GM12864 (cell line): Measurements from ENCODE around the gene REC114.
"Not testable (repeated sequence)": the region's sequence is repeated elsewhere in the genome, so short reads cannot be mapped to it uniquely, and the experiment has no call there.

Experiments
- DNase-seq: peaks from one replicate; pipeline ENCODE4 v3.0.0-alpha.2; 2011; ENCODE audit warnings: low read depth
- H3K4me3 ChIP-seq: 2 replicates; pipeline ENCODE4 v1.5.1; 2011; ENCODE audit warnings: mild to moderate bottlenecking, low read depth, low read length, control low read depth
- TF ChIP-seq, protein P1 (sequence below): IDR thresholded peaks from 2 replicates; pipeline ENCODE4 v1.5.1; 2011; ENCODE audit warnings: low read depth, mild to moderate bottlenecking, moderate library complexity, low read length, control low read depth, inconsistent platforms; ENCODE audit errors: missing control alignments

Gene REC114

DNA sequence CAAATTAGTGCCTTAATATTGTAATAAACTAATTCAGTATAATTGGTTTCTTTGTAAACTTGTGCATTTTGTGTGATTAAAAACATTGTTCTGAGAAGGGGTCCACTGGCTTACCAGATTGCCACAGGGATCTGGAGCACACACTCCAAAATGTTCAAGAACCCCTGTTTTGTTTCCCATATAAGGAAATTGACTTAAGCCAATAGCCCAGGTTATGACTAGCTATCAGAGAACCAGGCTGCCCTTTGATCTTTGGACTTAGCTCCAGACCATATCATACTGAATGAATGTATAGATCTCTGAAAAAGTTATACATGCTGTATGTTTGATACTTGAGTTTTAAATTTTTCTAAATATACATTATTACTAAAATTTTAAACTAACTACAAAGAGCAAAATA lies 98.5 kb downstream of the REC114 start:
- TF ChIP-seq, protein P1, sequence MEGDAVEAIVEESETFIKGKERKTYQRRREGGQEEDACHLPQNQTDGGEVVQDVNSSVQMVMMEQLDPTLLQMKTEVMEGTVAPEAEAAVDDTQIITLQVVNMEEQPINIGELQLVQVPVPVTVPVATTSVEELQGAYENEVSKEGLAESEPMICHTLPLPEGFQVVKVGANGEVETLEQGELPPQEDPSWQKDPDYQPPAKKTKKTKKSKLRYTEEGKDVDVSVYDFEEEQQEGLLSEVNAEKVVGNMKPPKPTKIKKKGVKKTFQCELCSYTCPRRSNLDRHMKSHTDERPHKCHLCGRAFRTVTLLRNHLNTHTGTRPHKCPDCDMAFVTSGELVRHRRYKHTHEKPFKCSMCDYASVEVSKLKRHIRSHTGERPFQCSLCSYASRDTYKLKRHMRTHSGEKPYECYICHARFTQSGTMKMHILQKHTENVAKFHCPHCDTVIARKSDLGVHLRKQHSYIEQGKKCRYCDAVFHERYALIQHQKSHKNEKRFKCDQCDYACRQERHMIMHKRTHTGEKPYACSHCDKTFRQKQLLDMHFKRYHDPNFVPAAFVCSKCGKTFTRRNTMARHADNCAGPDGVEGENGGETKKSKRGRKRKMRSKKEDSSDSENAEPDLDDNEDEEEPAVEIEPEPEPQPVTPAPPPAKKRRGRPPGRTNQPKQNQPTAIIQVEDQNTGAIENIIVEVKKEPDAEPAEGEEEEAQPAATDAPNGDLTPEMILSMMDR = no peak
- DNase-seq = no peak

GRCh38 chr15:73548925-73549324 lies 106.0 kb downstream of the REC114 start:
- H3K4me3 ChIP-seq, DNase-seq: not testable (repeated sequence)

More for the DNA sequence above, 98.5 kb downstream of the REC114 start:
- no peak overlapping the region for H3K4me3 ChIP-seq

DNA sequence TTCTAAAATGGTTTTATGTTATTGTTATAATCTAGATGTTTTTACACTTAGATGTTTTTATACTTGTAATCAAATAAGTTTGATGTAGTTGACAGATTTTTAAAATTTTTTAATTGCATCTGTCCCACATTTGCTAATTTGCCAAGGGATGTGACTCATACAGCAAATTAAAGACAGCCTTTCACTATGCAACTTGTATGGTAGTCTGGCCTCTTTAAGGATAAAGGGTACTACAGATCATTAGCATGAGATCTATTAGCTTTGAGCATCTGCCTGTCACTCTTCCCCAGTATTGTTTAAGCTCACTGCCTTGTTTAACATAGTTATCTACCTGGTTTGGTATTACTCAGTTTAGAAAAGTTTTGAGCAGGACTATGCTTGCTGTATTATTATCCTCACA lies 107.2 kb downstream of the REC114 start:
- no peak for DNase-seq
- TF ChIP-seq, protein P1 = no peak
- no peak overlapping the region for H3K4me3 ChIP-seq

DNA sequence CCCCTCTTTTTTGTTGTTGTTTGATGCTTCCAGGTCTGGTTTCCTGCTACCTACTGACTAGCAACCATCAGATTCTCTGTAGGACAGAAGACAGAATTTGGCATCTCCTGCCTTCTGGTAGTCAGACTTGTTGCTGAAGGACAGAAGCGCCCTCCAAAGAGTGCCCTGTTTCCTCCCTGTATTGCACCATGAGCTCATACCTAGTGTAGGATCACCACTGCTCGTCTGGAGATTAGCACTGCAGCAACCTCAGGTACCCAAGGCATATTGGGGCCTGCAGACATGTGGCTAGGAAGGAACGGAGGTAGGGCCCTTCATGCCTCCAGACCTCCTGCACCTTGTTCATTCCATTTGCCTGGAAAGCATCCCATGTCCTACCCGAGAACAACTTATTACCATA lies 112.1 kb downstream of the REC114 start:
- no peak overlapping the region for H3K4me3 ChIP-seq
- no peak for DNase-seq
- TF ChIP-seq, protein P1 = no peak

DNA sequence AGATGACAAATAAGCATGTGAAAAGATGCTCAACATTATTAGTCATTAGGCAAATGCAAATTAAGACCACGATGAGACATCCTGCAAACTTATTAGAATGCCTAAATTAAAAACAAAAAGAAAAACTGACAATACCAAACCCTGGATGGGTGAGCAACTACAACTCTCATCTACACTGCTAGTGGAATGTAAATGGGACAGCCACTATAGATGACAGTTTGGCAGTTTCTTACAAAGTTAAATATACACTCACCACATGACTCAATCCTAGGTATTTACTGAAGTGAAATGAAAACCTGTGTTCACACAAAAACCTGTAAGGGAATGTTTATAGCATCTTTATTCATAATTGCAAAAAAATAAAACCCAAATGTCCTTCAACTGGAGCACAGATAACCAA lies 115.6 kb downstream of the REC114 start:
- TF ChIP-seq, protein P1 = no peak
- no peak overlapping the region for H3K4me3 ChIP-seq
- no peak for DNase-seq

GRCh38 chr15:73560501-73561117 lies 117.6 kb downstream of the REC114 start:
- TF ChIP-seq, protein P1 = peak; percentile 42
- H3K4me3 ChIP-seq = no peak overlapping the region
- peak; percentile 34 for DNase-seq

GRCh38 chr15:73564255-73564654 lies 121.3 kb downstream of the REC114 start:
- TF ChIP-seq, protein P1 = no peak
- DNase-seq = no peak
- no peak overlapping the region for H3K4me3 ChIP-seq
